Heart right ventricle (tissue), 16 donors: ENCODE data around the gene LEKR1. TPM values are rescaled to one million over a fixed set of nuclear protein-coding genes. Genes with fewer than 3 reads are reported as not detected.
"Not testable (repeated sequence)": the region's sequence is repeated elsewhere in the genome, so short reads cannot be mapped to it uniquely, and the experiment has no call there.

ENCODE experiments used
- ATAC-seq, 8 donors: fragments of 200-7000 bp; cut with Tn5 transposase; one replicate each; pipeline ENCODE4 v1.9.1; 2020; ENCODE audit warnings: mild to moderate bottlenecking in 8 of 8, moderate library complexity in 8 of 8, moderate number of reproducible peaks in 1 of 8
- DNase-seq, 2 donors: peaks; one replicate each; pipeline ENCODE4 v3.0.0-alpha.2; 2020
- H3K27ac ChIP-seq, 10 donors: fragments of 200-600 bp; sonication (generic) in 2 of 10; one replicate each; pipeline versions ENCODE4 v1.5.0 to v1.8.0; 2020 to 2022; ENCODE audit warnings: mild to moderate bottlenecking in 3 of 10
- H3K27me3 ChIP-seq, 7 donors: fragments of 200-600 bp; one replicate each; pipeline ENCODE4 v1.8.0; 2021 to 2022; ENCODE audit warnings: mild to moderate bottlenecking in 2 of 7
- H3K36me3 ChIP-seq, 9 donors: fragments of 200-600 bp; sonication (generic) in 1 of 9; one replicate each; pipeline versions ENCODE4 v1.5.0 to v1.8.0; 2020 to 2022; ENCODE audit warnings: mild to moderate bottlenecking in 2 of 9
- H3K4me1 ChIP-seq, 9 donors: fragments of 200-600 bp; sonication (generic) in 1 of 9; one replicate each; pipeline versions ENCODE4 v1.5.0 to v1.8.0; 2020 to 2022; ENCODE audit warnings: mild to moderate bottlenecking in 4 of 9
- H3K4me3 ChIP-seq, 10 donors: fragments of 200-600 bp; sonication (generic) in 2 of 10; one replicate each; pipeline versions ENCODE4 v1.5.0 to v1.8.0; 2020 to 2022; ENCODE audit warnings: mild to moderate bottlenecking in 7 of 10, moderate library complexity in 2 of 10
- H3K9me3 ChIP-seq, 11 donors: fragments of 200-600 bp in 10 of 11; sonication (generic) in 2 of 11; one replicate each; pipeline versions ENCODE4 v1.5.0 to v1.8.0; 2013 to 2022; ENCODE audit warnings: mild to moderate bottlenecking in 2 of 11, control low read depth in 1 of 11, moderate library complexity in 1 of 11
- WGBS, 2 donors: extraction: QIAGEN DNeasy Blood & Tissue Kit; methylation state at CpG; one replicate each; pipeline ENCODE4 v1.1.7; 2013; ENCODE audit warnings: inconsistent platforms in 1 of 2; 5-methylcytosine and 5-hydroxymethylcytosine counted together
- intact Hi-C, 10 donors: fragments of 100-400 bp; cut with DNase I; formaldehyde crosslinking; loops; one replicate each; pipeline versions ENCODE4 v1.11.1 to v1.14.2; 2022
- polyA plus RNA-seq, 2 donors: library from polyadenylated mRNA; stranded (reverse); fragments of 200-250 nt; gene quantifications; one replicate each; pipeline ENCODE4 v1.2.3, GENCODE V29; 2013
- total RNA-seq, 10 donors: library from RNA; stranded (reverse); fragmentation: NEBNext Ultra II Directional in 3 of 10; extraction: Animal tissue kit (Norgen Biotek cat#: 25700) in 3 of 10; gene quantifications; one replicate each; pipeline versions ENCODE4 v1.2.1 to v1.2.4, GENCODE V29; 2021 to 2023
- TF ChIP-seq, protein P1 (sequence below), 9 donors: fragments of 200-600 bp; sonication (generic) in 2 of 9; IDR thresholded peaks; one replicate each; pipeline versions ENCODE4 v1.5.0 to v1.8.0; 2021 to 2022; ENCODE audit warnings: antibody characterized with exemption in 9 of 9, mild to moderate bottlenecking in 5 of 9, moderate library complexity in 1 of 9
- donor health status: Arrhythmogenic right ventricular cardiomyopathy.
- donor health status: ischemic (EF 13 %, LVEDD 7.1; RV severe dilation, severe dysfunction).
- donor health status: healthy with polysubstance abuse.
- donor health status: DM: no; HTN: yes; CAD: no.
- donor health status: DM: no; HTN: no; CAD: no.
- donor health status: ischemic (EF 25% LVEDD 6.9; RV normal size, moderate dysfunction).
- donor health status: ischemic (EF 25% LVEDD 5.7; RV mildly dilated, moderate dysfunction).
- donor health status: healthy.
- donor health status: DM: yes; HTN: yes; CAD: no.
- donor health status: Ischemic cardiomyopathy.
- donor health status: ischemic (EF 35%, LVEDD 5.7; RV mildly dilated, moderate dysfunction).
- donor health status: nonischemic (EF 11% LVEDD 7.7; RV severe dilation, severe dysfunction).
- donor health status: DM: yes; HTN: yes; CAD: no.
- donor health status: PGD.
- donor health status: ischemic (EF 29% LVEDD 5.4; RV normal size, mild dysfunction).
- donor health status: nonischemic (EF 23%, LVEDD 6.1; RV moderate dilation, normal function).

LEKR1 gene
- total and polyA plus RNA-seq, 12 donors: 0.17 to 3.0 (median 0.81) TPM

DNA sequence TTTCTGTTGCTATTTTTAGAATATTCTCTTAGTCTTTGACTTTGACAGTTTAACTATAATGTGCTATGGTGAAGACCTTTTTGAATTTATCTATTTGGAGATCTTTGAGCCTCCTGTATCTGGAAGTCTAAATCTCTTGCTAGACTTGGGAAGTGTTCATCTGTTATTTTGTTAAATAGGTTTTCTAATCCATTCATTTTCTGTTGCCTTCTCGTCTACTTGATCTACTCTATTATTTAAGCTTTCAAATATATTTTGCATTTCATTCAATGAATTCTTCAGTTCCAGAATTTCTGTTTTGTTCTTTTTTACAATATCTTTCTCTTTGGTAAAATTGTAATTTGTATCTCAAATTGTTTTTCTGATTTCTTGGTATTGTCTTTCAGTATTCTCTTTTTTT lies 47.8 kb downstream of the LEKR1 start:
- DNase-seq (no peak), ATAC-seq (no peak)
- WGBS, 2 donors: 77 to 80% methylated on average over 1 of the region's 1 CpG
- no peak overlapping the region for H3K4me3 ChIP-seq
- TF ChIP-seq, protein P1, sequence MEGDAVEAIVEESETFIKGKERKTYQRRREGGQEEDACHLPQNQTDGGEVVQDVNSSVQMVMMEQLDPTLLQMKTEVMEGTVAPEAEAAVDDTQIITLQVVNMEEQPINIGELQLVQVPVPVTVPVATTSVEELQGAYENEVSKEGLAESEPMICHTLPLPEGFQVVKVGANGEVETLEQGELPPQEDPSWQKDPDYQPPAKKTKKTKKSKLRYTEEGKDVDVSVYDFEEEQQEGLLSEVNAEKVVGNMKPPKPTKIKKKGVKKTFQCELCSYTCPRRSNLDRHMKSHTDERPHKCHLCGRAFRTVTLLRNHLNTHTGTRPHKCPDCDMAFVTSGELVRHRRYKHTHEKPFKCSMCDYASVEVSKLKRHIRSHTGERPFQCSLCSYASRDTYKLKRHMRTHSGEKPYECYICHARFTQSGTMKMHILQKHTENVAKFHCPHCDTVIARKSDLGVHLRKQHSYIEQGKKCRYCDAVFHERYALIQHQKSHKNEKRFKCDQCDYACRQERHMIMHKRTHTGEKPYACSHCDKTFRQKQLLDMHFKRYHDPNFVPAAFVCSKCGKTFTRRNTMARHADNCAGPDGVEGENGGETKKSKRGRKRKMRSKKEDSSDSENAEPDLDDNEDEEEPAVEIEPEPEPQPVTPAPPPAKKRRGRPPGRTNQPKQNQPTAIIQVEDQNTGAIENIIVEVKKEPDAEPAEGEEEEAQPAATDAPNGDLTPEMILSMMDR (IDR thresholded peaks at IDR 0.05): no peak
- H3K36me3 ChIP-seq: no peaks in the 10 kb centered on the region
- H3K27ac ChIP-seq: no peak overlapping the region
- H3K9me3 ChIP-seq: peaks cover 0 to 71% (median 23%) of the 10 kb centered on the region in 11 donors
- intact Hi-C loops: no loop called here
- H3K27me3 ChIP-seq: no peaks in the 10 kb centered on the region
- H3K4me1 ChIP-seq: no peaks in the 10 kb centered on the region

- H3K4me1 ChIP-seq, intact Hi-C loops, DNase-seq, ATAC-seq, H3K27ac ChIP-seq, H3K4me3 ChIP-seq, H3K36me3 ChIP-seq, H3K27me3 ChIP-seq: not testable (repeated sequence)
- 86 to 97% methylated on average over 3 of the region's 3 CpGs for WGBS, 2 donors
- H3K9me3 ChIP-seq: peaks cover 0 to 68% (median 12%) of the 10 kb centered on the region in 11 donors
Observed at GRCh38 chr3:156879491-156879890, 53.3 kb downstream of the LEKR1 start.

DNA sequence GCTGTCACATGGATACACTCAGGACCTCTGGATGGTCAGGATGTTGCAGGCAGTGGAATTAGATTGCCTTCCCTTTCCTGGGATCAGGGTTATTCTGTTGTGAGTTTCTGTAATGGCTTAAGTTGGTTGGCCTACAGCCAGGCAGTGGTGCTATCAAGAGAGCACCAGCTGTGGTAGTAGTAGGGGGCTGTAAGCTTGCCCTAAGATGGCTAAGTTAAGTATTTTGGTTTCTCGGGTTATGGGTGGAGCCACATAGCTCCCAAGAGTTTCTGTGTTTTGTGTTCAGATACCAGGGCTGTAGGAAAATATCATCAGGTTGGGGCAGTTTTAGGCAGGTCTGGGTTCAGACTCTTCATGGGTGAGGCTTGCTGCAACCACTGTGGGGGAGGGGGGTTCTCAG lies 59.6 kb downstream of the LEKR1 start:
- 79 to 89% methylated on average over 1 of the region's 1 CpG for WGBS, 2 donors

DNA sequence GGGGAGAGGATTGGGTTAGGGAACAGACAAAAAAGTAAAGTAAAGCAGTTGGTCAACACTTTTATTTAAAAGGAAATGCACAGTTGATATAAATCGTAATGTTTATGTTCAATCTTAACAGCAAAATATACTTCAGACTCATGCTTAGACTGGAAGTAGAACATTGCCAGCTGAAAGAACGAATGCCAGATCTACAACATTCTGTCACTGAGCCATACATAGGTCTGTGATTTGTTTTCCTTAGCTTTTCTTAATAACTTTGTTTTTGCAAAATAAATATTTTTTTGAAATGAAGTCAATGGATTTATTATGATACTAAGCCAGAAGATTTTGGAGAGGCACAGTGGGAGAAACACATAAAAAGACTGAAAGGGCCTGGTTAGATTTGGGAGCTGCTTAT lies 62.0 kb downstream of the LEKR1 start:
- no peak for ATAC-seq
- Histone ChIP-seq H3K27ac (no peak overlapping the region), H3K36me3 (no peaks in the 10 kb centered on the region), H3K4me3 (no peak overlapping the region), H3K4me1 (peaks cover 0 to 6% (median 0%) of the 10 kb centered on the region in 9 donors), H3K9me3 (peaks cover 0 to 20% (median 4%) of the 10 kb centered on the region in 11 donors), H3K27me3 (no peaks in the 10 kb centered on the region)
- intact Hi-C loops: no loop called here
- no peak for DNase-seq
- TF ChIP-seq, protein P1 (IDR thresholded peaks at IDR 0.05): no peak
- 61 to 63% methylated on average over 2 of the region's 2 CpGs for WGBS, 2 donors

More for the DNA sequence above, 59.6 kb downstream of the LEKR1 start:
- peaks cover 0 to 6% (median 0%) of the 10 kb centered on the region in 9 donors for H3K4me1 ChIP-seq
- no peak overlapping the region for H3K27ac ChIP-seq
- no peak for ATAC-seq
- no peaks in the 10 kb centered on the region for H3K27me3 ChIP-seq
- H3K36me3 ChIP-seq: no peaks in the 10 kb centered on the region
- intact Hi-C loops: no loop called here
- no peak overlapping the region for H3K4me3 ChIP-seq
- no peak for DNase-seq
- TF ChIP-seq, protein P1 (IDR thresholded peaks at IDR 0.05): no peak
- peaks cover 0 to 21% (median 4%) of the 10 kb centered on the region in 11 donors for H3K9me3 ChIP-seq

DNA sequence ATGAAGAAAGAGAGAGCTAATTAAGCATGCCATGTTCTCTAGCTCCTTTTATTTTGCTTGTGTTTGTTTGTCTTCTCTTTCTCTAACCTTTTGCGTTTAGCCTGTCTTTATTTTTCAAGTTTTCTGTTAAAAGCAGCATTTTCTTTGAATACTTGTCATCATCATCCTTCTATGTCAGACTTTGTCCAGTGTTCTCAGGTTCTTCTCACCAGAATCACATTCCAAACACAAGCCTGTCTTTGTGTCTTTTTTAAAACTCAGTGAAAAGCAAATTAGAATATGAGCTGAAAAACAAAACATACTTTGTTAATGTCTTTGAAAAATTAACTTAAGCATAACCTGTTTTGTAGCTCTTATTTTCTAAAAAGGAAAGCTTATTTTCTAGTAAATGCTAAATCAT lies 62.4 kb downstream of the LEKR1 start:
- intact Hi-C loops: no loop called here
- TF ChIP-seq, protein P1 (IDR thresholded peaks at IDR 0.05): no peak
- whole genome bisulfite sequencing, 2 donors: 58% methylated on average over 1 of the region's 1 CpG

More for the DNA sequence above, 62.4 kb downstream of the LEKR1 start:
- DNase-seq (no peak), ATAC-seq (no peak)
- no peak overlapping the region for H3K4me3 ChIP-seq
- no peak overlapping the region for H3K27ac ChIP-seq
- peaks cover 0 to 16% (median 2%) of the 10 kb centered on the region in 11 donors for H3K9me3 ChIP-seq
- no peaks in the 10 kb centered on the region for H3K27me3 ChIP-seq
- peaks cover 0 to 6% (median 0%) of the 10 kb centered on the region in 9 donors for H3K4me1 ChIP-seq
- no peaks in the 10 kb centered on the region for H3K36me3 ChIP-seq
